GM12891 (cell line): ENCODE measurements around the gene DBN1. TPM values are rescaled to one million over a fixed set of nuclear protein-coding genes. Genes with fewer than 3 reads are reported as not detected.
A peak's percentile ranks its signal among the peaks of the same experiment; 100 is the strongest.

ENCODE experiments used
- DNase-seq: peaks from one replicate; pipeline ENCODE4 v3.0.0; 2011; ENCODE audit warnings: low spot score; ENCODE audit not compliant: insufficient read length
- FAIRE-seq: peaks from 2 replicates; lab custom pipeline; 2011; peaks lifted over from hg19 to GRCh38; lab: Jason Lieb, UNC
- PAX5 ChIP-seq: IDR thresholded peaks from 2 replicates; pipeline ENCODE4 v1.6.1; 2011; ENCODE audit warnings: low read length, moderate library complexity, mild to moderate bottlenecking; ENCODE audit not compliant: insufficient read depth, severe bottlenecking
- POLR2A ChIP-seq: IDR thresholded peaks from 2 replicates; pipeline ENCODE4 v1.6.1; 2011; ENCODE audit warnings: low read depth, low read length, control low read depth
- POLR2AphosphoS5 ChIP-seq: IDR thresholded peaks from 2 replicates; pipeline ENCODE4 v1.6.1; 2011; ENCODE audit warnings: low read depth, low read length, control low read depth
- POU2F2 ChIP-seq: IDR thresholded peaks from 2 replicates; pipeline ENCODE4 v1.6.1; 2011; ENCODE audit warnings: low read depth, mild to moderate bottlenecking, control low read depth, low read length, moderate library complexity
- SPI1 ChIP-seq: IDR thresholded peaks from 2 replicates; pipeline ENCODE4 v1.6.1; 2011; ENCODE audit warnings: low read depth, low read length, control low read depth
- TAF1 ChIP-seq: IDR thresholded peaks from 2 replicates; pipeline ENCODE4 v1.6.1; 2011; ENCODE audit warnings: low read depth, low read length, control low read depth
- polyA plus RNA-seq: library from polyadenylated mRNA; unstranded; fragments of >200 nt; gene quantifications from one replicate; pipeline ENCODE4 v1.2.1, GENCODE V29; 2012; ENCODE audit warnings: low read depth, missing spikeins, inconsistent platforms; ENCODE audit not compliant: missing spikeins

DBN1 gene
- polyA plus RNA-seq, result 36.9 TPM

GRCh38 chr5:177473443-177474001 lies at the start of gene DBN1:
Gene DBN1 (minus strand): TSS chr5:177473634. CDS start chr5:177473521, 113 bp downstream.
- TF ChIP-seq POLR2AphosphoS5 (no peak), PAX5 (no peak), POU2F2 (no peak), POLR2A (no peak), SPI1 (no peak), TAF1 (no peak)
- FAIRE-seq, result peak; percentile 76
- peak; percentile 95 for DNase-seq

GRCh38 chr5:177520916-177521513 lies 47.6 kb upstream of the DBN1 start:
- no peak for DNase-seq
- TF ChIP-seq POLR2A, result no peak
- no peak for TF ChIP-seq PAX5
- no peak for TF ChIP-seq TAF1
- no peak for TF ChIP-seq POU2F2
- no peak for TF ChIP-seq SPI1
- TF ChIP-seq POLR2AphosphoS5, result no peak
- no peak for FAIRE-seq

- DNase-seq (no peak), FAIRE-seq (no peak)
- TF ChIP-seq TAF1, result no peak
- TF ChIP-seq PAX5, result no peak
- TF ChIP-seq POU2F2, result no peak
- TF ChIP-seq POLR2A, result no peak
Observed at GRCh38 chr5:177520271-177520670, 46.8 kb upstream of the DBN1 start.

GRCh38 chr5:177519463-177520235 lies 46.2 kb upstream of the DBN1 start:
- DNase-seq (no peak), FAIRE-seq (peak; percentile 28)
- TF ChIP-seq POLR2AphosphoS5 (no peak), PAX5 (no peak), POU2F2 (no peak), SPI1 (no peak), TAF1 (no peak), POLR2A (no peak)

GRCh38 chr5:177516601-177517568 lies 43.5 kb upstream of the DBN1 start, which contains the start of gene DDX41:
Gene DDX41 (minus strand): TSS chr5:177516961. CDS start chr5:177516945, 16 bp downstream.
- FAIRE-seq (peak; percentile 99), DNase-seq (peak; percentile 99)
- TF ChIP-seq POLR2AphosphoS5 (peak; percentile 89), POLR2A (peak; percentile 79), TAF1 (peak; percentile 79), SPI1 (no peak), PAX5 (no peak), POU2F2 (peak; percentile 15; the same call in 1 of the 2 replicates)

GRCh38 chr5:177515580-177515979 lies 42.1 kb upstream of the DBN1 start:
- TF ChIP-seq SPI1 (no peak), TAF1 (no peak), POLR2AphosphoS5 (no peak), PAX5 (no peak), POLR2A (no peak), POU2F2 (no peak)
- DNase-seq (no peak), FAIRE-seq (peak; percentile 35)

- TF ChIP-seq POLR2AphosphoS5 (no peak), POLR2A (no peak), PAX5 (no peak), POU2F2 (no peak), TAF1 (no peak), SPI1 (no peak)
- no peak for FAIRE-seq
- no peak for DNase-seq
Observed at GRCh38 chr5:177514541-177514940, 41.1 kb upstream of the DBN1 start.

- TF ChIP-seq PAX5 (no peak), POU2F2 (no peak), SPI1 (no peak), POLR2A (no peak), POLR2AphosphoS5 (no peak)
- no peak for FAIRE-seq
- no peak for DNase-seq
Observed at GRCh38 chr5:177513500-177513899, 40.1 kb upstream of the DBN1 start.
